GM06990 (cell line): Measurements from ENCODE around the gene GLT8D2.

Source experiments
- DNase-seq: peaks from one replicate; pipeline ENCODE4 v3.0.0-alpha.2; 2011; ENCODE audit not compliant: insufficient read length; ENCODE audit errors: extremely low read depth
- H3K27me3 ChIP-seq: replicated peaks from 2 replicates; pipeline ENCODE4 v1.6.0; 2011; ENCODE audit warnings: low read length; ENCODE audit not compliant: control insufficient read depth, insufficient read depth
- H3K36me3 ChIP-seq: 2 replicates; pipeline ENCODE4 v1.5.1; 2011; ENCODE audit warnings: low read length; ENCODE audit not compliant: control insufficient read depth, insufficient read depth
- H3K4me3 ChIP-seq: replicated peaks from 2 replicates; pipeline ENCODE4 v1.5.1; 2011; ENCODE audit warnings: low read depth, mild to moderate bottlenecking, control low read depth, low read length
- TF ChIP-seq, protein P1 (sequence below): IDR thresholded peaks from 2 replicates; pipeline ENCODE4 v1.5.1; 2011; ENCODE audit warnings: low read length, control low read depth, mild to moderate bottlenecking, inconsistent platforms; ENCODE audit not compliant: insufficient read depth, poor library complexity, severe bottlenecking

Gene GLT8D2

DNA sequence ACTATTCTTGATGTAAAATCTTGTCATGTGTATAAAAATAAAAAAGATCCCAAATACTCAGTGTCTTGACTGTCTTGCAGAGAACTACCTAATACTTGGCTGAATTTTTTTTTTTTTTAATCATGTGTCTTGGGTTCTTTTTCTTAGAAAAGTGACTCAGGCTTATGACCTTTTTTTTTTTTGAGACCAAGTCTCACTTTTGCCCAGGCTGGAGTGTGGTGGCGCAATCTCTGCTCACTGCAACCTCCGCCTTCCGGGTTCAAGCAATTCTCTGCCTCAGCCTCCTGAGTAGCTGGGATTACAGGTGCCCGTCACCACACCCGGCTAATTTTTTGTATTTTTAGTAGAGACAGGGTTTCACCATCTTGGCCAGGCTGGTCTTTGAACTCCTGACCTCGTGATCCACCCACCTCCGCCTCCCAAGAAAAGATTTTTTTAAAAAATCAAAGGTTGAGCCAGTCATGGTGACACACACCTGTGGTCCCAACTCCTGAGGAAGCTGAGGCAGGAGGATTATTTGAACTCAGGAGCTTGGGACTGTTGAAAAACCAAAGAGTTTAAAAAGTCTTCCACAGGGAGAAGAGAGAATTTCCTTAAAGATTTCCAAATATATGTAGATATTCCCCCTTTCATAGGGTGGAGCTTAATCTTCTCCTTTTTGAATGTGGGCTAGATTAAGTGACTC lies 102.0 kb downstream of the GLT8D2 start:
- DNase-seq = no peak
- TF ChIP-seq, protein P1, sequence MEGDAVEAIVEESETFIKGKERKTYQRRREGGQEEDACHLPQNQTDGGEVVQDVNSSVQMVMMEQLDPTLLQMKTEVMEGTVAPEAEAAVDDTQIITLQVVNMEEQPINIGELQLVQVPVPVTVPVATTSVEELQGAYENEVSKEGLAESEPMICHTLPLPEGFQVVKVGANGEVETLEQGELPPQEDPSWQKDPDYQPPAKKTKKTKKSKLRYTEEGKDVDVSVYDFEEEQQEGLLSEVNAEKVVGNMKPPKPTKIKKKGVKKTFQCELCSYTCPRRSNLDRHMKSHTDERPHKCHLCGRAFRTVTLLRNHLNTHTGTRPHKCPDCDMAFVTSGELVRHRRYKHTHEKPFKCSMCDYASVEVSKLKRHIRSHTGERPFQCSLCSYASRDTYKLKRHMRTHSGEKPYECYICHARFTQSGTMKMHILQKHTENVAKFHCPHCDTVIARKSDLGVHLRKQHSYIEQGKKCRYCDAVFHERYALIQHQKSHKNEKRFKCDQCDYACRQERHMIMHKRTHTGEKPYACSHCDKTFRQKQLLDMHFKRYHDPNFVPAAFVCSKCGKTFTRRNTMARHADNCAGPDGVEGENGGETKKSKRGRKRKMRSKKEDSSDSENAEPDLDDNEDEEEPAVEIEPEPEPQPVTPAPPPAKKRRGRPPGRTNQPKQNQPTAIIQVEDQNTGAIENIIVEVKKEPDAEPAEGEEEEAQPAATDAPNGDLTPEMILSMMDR = no peak
- Histone ChIP-seq H3K36me3 (peaks cover 24% of the 10 kb centered on the region), H3K4me3 (no peak overlapping the region), H3K27me3 (no peaks in the 10 kb centered on the region)

DNA sequence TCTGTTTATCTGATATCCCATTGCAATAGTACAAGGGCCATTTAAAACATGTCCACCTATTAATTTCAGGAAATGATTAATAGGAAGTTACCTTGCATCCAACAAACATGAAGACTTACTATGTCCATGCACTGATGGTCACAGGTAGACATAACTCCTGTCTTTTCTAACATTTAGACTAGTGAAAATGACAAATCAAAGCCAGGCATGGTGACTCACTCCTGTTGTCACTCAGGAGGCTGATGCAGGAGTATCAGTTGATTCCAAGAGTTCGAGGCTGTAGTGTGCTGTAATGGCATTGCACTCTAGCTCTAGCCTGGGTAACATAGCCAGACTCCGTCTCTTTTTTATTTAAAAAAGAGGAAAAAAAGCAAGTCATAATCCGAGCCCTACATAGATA lies 105.0 kb downstream of the GLT8D2 start:
- Histone ChIP-seq H3K4me3 (no peak overlapping the region), H3K27me3 (no peaks in the 10 kb centered on the region), H3K36me3 (peaks cover 23% of the 10 kb centered on the region)
- no peak for DNase-seq
- TF ChIP-seq, protein P1 = no peak
